HuH-7 (cell line): ENCODE data around the gene SMPX.
"Not testable (repeated sequence)": the region's sequence is repeated elsewhere in the genome, so short reads cannot be mapped to it uniquely, and the experiment has no call there.

ENCODE experiments used
- DNase-seq: peaks from one replicate; pipeline ENCODE4 v3.0.0; 2011; ENCODE audit warnings: low spot score

Gene SMPX

DNA sequence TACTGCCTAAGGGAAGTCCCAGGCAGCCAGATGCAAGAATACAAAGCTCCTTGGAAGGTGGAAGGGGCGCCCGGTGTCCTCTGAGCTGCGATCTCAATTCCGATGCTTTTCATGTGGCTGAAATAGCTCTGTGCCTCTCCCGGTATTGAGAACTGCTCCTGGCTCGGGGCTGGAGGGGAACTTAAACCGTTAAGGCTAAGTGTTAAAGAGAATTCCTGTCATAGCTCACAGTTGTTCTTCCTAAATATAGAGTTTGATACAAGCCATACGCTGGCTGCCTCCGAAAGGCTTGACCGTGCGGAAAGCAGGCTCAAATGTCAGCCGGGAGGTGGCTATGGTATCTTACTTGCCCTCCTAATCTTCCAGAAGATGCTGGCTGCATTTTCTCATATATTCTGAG is at the start of gene SMPX:
TSS of gene SMPX (minus strand) at position 157 of the 400 bp plus-strand sequence. CDS start 3,826 bp downstream, outside the sequence.
- DNase-seq: no peak

DNA sequence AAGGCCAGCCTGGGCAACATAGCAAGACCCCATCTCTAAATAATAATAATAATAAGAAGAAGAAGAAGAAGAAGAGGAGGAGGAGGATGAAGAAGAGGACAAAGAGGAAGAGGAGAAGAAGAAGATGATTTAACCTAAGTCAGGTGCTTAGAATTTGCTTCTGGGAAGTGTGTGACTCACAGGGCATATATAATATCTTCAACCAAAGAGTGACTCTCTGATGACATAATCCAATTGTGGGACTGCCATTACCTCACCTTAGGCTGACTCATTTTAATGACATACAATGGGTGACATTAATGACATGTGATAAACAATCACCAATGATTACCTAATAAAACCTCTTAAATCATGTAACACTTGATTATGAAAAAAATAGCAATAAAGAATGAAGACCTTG is 48.8 kb upstream of the SMPX start:
- no peak for DNase-seq

DNA sequence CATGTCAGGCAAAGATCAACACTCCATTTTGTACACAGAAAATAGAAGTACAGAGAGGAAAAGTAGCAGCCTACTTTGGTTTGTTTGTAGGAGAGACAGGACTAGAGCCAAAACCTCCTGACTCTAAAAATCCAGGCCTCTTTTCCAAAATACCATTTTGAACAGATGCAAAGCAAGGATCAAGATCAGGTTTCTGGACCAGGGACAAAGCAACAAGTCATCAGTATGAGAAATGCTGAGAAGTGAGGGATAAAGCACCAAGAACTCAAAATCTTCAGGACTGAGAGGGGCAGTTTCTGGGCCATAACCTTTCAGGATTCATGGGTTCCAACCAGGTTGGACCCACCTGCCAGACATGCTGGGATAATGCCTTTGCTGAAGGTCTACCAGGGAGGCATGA is 44.9 kb upstream of the SMPX start:
- DNase-seq: no peak

DNA sequence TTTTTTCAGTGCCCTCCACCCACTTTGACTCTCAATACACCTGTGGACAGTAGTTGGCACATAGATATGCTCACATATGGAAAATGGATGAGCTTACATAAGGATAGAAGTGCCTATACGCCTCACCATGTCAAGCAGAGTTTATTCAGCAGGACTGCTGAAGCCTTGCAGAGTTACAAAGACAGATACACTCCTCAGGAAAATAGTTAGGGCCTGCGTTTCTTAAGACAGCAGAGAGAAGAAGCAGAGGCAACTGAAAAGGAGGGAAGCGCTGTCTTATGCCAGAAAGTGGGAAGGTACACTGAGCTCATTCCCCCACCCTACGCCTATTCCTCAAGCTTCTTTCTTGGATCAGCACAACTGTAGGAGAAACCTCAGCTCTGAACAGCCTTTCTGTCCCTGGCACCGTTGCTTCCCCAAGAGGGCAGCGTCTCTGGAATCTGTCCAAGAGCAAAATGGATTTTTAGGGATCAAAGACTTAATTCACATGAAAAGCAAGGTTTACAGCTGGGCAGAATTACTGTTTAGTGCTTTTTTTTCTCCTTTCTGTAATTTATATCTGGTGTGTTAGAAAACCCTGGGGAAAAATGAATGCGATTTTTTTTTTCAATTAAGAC is 44.2 kb upstream of the SMPX start:
- no peak for DNase-seq

DNA sequence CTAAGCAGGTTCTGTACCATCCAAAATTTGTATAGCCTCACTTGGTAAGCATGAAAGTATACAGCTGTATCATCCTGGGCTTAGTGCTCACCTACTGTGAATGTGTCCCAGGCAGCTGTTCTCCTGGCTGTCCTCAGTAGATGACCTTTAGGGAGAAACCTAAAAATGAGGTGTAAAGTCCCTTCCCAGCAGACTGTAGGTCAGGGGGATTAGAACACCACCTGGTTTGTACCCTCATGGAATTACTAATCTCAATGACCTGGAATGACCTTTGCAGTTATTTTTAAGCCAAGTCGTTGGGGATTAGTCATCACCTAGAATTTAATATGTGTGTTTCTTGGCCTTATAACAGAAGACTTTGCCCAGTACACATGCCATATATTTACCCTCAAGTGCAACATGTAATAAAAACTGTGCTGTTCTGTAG is 42.4 kb upstream of the SMPX start:
- no peak for DNase-seq

DNA sequence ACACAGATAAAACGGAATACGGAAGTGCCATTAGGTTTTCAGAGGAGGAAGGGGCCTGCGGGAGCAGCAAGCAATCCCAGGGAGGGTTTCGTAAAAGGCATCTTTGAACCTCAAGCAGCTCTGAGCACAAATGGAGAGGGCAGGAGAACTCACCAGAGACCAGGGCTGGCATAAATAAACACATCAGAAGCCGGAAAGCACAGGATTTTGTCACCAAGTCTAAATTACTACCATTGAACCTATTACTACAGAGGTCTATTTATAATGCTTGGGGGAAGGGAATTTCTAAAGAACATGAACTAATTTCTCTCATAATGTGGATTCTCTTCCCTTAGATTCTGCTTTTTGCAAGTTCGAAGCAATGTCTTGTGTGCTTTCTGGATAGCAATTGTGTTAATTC is 41.9 kb upstream of the SMPX start:
- no peak for DNase-seq

DNA sequence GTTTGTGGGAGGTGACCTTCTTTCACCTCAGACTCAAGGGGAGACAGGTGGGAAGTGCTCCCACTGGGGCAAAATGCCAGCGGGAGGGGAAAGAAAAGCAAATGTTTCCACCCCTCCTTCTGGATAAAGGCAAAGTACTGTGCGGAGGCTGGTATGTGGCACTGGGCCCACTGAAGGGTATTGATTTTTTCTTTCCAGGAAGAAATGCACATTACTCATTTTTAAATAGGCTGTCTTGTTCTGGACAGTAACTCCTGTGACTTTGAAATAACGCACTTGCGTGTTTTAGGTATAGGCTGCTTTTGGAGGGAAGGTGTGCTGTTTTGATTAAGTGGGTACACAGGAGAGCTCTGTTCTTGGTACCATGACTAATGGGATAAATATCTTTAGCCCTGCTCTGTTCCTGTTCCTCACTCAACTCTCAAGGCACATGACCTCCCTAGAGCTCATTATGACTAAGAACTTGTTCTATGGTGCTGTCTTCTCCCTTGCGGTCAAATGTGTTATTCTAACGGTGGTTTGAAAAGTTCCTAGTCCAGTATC is 40.8 kb upstream of the SMPX start:
- DNase-seq: no peak

DNA sequence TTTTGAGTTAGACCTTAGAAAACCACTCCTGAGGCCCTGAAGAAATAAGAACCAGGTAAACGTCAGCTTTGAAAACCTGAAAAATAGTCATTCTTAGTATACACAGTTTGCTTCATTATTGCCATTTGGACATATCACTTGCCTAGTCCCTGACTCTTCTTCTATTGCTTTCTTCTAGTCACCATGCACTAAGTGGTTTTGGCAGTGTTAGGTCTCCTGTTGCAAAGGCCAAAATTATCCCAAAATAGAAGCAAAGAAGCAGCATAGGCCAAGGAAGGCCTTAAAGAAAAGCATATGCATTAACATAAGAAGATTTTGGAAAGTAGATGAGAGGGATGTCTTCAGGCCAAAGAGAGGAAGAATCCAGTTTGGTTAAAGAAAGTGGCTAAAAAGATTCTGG is 24.1 kb upstream of the SMPX start:
- no peak for DNase-seq

DNA sequence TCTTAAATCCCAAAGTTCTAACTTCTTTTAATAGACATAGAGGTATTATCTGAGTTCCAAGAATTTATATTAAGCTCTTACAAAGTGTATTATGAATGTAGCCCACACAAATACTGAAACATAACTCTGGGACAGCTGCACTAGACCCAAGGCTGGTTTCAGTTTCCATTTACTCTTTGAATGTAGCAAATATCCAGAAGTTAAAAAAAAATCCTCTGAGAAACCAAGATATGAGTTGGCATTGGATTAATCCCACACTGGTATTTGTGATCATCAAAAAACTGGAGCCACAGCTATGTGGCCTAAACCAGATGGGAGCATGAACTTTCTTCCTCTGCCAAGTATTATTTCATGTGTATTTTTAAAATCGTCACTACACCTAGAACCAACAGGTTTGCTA is 23.6 kb upstream of the SMPX start:
- DNase-seq: no peak

DNA sequence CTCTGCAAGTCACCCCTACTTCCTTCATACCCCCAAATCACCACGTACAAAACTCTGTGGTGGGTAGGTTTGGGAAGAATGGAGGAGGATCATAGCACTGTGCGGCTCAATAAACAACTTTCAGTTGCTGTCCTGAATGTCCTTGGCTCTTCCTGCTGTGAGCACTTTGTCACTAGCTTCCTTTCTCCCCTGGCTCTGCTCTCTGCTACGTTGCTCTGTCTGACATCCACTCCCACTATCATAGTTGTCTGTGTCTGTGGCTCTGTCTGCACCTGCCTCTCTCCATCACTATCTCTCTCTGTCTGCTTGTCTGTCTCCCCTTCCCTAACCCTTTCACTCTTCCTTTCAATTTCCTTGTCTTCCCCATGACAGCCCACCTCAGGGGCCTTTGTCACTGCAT is 21.2 kb upstream of the SMPX start:
- DNase-seq: no peak

DNA sequence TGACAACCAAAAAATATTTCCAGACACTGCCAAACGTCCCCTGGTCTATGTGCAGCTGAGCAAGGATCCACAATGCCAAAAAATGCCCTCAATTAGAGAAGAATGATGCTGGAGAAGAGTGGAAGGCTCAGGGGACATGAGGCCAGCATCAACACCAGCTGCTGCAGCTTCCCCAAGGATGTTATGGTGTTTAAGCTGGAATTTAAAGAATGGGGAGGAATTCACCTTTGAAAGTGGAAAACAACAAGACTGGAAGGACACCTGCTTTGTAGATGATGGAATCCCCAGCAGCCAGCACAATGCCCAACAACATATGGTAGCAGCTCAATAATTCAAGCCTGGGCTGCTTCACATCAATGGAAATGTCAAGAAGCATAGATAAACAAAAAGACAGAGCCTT is 20.3 kb upstream of the SMPX start:
- DNase-seq: no peak

DNA sequence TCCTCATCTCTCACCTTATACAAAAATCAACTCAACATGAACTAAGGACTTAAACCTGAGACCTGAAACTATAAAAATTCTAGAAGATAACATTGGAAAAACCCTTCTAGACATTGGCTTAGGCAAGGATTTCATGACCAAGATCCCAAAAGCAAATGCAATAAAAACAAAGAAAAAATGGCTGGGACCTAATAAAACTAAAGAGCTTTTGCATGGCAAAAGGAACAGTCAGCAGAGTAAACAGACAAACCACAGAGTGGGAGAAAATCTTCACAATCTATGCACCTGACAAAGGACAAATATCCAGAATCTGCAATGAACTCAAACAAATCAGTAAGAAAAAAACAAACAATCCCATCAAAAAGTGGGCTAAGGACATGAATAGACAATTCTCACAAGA is 17.2 kb upstream of the SMPX start:
- DNase-seq: not testable (repeated sequence)

DNA sequence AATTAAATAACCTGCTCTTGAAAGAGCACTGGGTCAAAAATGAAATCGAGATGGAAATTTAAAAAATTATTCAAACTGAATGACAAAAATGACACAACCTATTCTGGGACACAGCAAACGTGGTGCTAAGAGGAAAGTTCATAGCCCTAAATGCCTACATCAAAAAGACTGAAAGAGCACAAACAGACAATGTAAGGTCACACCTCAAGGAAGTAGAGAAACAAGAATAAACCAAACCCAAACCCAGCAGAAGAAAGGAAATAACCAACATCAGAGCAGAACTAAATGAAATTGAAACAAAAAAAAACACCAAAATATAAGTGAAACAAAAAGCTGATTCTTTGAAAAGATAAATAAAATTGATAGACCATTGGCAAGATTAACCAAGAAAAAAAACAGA is 15.1 kb upstream of the SMPX start:
- not testable (repeated sequence) for DNase-seq

DNA sequence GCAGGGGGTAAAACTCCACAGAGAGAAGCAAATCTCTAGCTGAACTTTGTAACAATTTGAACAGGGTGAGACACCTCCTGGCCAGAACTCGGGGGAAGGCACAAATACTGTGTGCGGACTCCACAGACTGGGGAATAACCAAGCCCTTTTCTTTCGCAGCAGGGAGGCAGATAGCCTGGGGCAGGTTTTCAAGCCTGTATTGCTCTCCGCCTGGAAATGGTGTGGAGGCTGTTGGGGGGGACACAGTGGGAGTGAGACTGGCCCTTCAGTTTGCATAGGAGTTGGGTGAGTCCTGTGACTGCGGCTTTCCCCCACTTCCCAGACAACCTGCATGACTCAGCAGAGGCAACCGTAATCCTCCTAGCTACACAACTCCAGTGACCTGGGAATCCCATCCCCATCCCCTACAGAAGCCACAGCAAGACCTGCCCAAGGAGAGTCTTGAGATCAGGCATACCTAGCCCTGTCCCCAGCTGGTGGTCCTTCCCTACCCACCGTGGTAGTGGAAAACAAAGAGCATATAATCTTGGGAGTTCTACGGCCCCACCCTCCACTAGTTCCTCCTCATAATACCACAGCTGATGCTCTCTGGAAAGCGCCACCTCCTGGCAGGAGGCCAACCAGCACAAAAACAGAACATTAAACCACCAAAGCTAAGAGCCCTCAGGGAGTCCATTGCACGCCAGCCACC is 12.9 kb upstream of the SMPX start:
- DNase-seq: no peak

DNA sequence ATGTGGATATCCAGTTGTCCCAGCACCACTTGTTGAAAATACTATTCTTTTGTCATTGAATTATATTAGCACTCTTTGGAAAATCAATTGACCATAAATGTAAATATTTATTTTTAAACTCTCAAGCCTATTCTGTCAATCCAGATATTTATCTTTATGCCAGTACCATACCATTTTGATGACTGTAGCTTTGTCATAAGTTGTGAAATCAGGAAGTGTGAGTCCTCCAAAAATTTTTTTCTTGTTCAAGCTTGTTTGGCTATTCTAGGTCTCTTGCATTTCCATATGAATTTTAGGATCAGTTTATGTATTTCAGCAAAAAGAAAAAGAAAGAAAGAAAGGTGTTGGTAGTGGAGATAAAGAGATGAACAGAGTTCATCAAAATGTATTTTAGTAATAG is 8.2 kb upstream of the SMPX start:
- DNase-seq: no peak

DNA sequence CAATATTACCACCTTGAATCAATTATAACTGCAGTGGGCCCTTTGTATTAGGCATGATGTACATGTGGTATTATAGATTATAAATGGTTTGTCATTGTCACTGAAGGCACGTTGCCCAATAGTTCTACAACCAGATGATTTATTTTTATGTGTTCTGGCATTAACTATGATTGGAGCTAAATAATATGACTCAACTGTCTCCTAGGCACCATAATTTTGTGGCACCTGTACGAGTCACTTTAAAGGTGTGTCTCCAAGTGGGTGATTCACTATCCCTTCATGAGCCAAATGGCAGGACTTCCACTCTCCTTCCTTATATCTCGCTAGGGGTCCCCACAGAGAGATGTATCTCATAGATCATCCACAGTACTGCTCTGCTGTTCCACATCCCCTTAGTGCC is 6.1 kb upstream of the SMPX start:
- no peak for DNase-seq

DNA sequence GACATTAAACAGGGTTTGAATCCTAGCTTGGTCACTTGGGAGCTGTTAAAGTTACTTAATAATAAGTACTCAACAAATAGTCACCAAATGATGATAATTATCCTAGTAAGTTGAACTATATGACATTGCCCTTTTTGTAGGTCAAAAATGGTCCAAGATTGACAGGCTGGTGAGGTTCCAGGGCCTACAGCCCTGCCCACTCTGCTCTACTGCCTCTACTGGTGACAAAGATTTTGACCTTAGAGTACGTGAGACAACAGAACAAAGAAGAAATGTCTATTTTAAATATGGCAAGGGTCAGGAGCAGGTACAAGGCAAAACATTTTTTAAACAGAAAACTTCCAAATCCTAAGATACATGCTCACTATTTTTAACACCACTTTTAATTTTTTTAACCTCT is 572 bp upstream of the SMPX start:
- no peak for DNase-seq

DNA sequence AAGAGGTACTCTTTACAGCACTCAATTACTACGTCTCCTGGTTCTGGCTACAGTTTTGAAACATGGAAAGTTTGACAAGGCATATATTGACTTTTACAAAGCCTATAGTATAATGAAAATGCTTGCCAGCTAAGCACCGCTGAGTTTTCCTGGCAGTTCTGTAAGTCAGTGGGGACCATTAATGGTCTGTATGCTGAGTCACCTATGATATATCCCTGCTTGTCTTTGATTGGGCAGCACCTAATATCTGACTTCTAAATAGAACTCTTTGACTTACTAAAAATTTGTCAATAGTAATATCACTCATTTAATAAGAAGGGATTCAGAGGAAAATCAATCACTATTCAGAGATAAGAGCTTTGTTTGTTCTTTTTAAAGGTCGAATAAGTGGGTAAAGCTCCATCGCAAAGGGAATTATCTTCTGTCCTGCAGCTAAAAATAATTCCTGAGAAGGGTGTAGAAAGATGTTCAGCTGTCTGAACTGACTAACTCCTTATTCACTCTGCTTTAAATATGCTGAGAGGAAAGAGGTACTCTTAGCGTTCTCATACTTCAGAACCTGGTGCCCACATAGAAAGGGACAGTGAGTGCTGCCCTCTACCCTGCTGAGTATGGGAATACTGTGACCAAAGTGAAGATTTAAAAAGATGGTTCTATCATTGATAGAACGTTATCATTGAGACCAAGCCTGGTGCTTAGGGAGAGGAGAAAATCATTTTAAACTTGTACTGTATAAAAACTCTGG is 959 bp downstream of the SMPX start:
- no peak for DNase-seq

DNA sequence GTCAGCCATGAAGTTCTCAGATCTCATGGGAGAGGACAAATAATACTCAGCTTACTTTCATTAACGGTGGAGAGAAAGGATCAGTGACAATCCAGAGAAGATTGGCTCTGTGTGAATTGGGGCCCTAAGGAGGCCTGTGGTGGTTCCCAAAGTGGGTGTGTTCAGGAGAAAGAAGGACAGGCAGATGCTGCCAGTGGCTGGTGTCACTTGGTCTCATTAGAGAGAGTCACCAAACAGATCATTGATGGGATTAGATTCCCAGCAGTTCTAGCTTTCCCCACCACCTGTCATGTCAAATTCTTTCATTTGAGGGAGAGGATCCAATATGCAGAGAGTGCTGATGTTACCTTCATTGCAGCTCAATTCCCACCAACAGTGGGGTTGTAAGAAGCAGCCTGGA is 8.0 kb downstream of the SMPX start:
- no peak for DNase-seq

DNA sequence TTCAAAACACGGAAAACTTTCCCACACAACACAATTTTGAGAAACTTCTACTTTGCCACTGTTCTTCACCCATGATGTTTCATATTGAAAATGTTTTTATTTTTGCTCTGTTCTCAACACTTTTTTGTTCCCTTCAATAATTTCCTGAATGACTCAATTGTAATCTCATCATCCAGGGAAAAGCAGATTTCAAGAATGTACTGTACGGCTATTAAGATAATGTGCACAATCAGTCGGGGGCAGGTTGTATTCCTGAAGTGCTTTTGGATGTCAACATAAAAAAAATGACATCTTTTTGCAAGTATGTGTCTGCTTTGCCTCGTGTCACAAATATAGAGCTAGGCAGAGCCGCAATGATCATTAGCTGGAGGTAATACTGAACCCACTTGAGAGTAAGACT is 9.7 kb downstream of the SMPX start:
- DNase-seq: no peak

DNA sequence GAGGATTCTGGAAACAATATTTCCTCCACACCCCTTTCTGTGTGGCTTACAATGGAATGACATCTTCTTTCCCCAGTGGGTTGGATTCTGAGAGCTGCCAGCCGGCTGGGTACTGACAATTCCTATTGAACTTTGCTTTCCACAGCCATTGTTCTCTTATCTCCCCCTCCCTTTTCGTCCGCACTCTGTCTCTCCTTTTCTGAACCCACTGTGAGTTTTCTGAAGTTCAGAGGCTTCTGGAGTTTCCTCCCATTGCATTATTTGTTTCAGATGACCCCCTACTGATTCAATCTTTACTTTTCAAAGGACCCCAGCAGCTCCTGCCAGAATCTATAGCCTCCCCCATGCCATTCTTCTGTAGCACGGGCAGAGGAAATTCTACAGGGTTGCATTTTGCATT is 10.4 kb downstream of the SMPX start:
- no peak for DNase-seq

DNA sequence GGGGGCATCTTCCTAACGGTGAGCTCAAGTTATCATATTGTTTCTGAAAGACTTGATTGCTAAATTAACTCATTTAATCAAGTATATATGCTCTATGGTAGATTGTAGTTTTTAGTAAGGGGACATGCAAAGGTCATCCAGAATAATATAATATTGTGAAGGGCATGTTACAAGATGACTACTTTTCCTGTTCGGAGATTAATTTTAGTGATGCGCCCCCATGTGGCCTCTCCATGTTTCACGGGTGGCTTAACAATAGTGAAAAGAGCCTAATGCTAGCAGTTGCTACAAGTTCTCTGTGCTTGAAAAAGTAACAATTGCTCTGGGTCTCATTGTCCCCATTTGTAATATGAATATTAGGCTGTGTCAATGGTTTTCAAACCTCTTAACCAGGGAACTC is 12.2 kb downstream of the SMPX start:
- DNase-seq: no peak

DNA sequence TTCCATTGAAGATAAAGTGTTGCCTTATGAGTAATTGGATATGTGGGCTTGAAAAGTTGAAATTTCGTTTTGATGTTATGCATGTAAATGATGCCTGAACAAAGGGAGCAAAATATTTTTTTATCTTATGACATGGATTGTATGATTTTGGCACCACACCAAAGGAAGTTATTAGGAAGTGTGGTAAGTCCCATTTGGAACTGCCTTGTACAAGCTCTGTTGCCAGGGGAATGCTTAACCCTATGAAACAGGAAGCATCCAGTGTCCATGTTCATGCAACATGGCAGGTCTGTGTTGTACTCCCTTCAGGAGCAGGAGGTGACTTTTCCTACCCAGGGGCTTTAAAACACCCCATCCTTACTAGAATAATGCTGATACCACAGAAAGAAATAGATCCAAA is 13.2 kb downstream of the SMPX start:
- no peak for DNase-seq
